GM12892 (cell line): Measurements from ENCODE around the gene P2RX7.

Experiments used
- POLR2A ChIP-seq: IDR thresholded peaks from 2 replicates; pipeline ENCODE4 v1.6.1; 2011; ENCODE audit warnings: low read depth, low read length, control low read depth
- POLR2AphosphoS5 ChIP-seq: IDR thresholded peaks from 2 replicates; pipeline ENCODE4 v1.6.1; 2011; ENCODE audit warnings: low read depth, low read length, control low read depth
- TAF1 ChIP-seq: IDR thresholded peaks from 2 replicates; pipeline ENCODE4 v1.6.1; 2011; ENCODE audit warnings: low read depth, mild to moderate bottlenecking, control low read depth, low read length, borderline replicate concordance

GRCh38 chr12:121226399-121226798, 93.7 kb downstream of the P2RX7 start:
- no peak for TF ChIP-seq POLR2A
- no peak for TF ChIP-seq POLR2AphosphoS5
- TF ChIP-seq TAF1: no peak
